GM23338 (cell line): ENCODE measurements around the gene SULT2A1. TPM values are rescaled to one million over a fixed set of nuclear protein-coding genes. Genes with fewer than 3 reads are reported as not detected.
A peak's percentile ranks its signal among the peaks of the same experiment; 100 is the strongest.

Source experiments
- ATAC-seq: fragments of 200-7000 bp; cut with Tn5 transposase; 3 replicates; pipeline ENCODE4 v1.9.1; 2020
- DNase-seq: peaks from one replicate; pipeline ENCODE4 v3.0.0-alpha.2; 2015; ENCODE audit warnings: low spot score
- H2AFZ ChIP-seq: fragments of 200-600 bp; sonication (generic); 2 replicates; pipeline ENCODE4 v1.8.0; 2016; ENCODE audit warnings: antibody characterized with exemption, mild to moderate bottlenecking, moderate library complexity
- H3F3A ChIP-seq: fragments of 200-600 bp; sonication (generic); replicated peaks from 2 replicates; pipeline ENCODE4 v1.8.0; 2017; ENCODE audit warnings: antibody characterized with exemption, mixed run types, low read depth
- H3K27ac ChIP-seq: fragments of 200-600 bp; sonication (generic); 2 replicates; pipeline ENCODE4 v1.6.1; 2016; ENCODE audit warnings: low read depth
- H3K27me3 ChIP-seq: fragments of 200-600 bp; sonication (generic); 2 replicates; pipeline ENCODE4 v1.8.0; 2016; ENCODE audit warnings: mild to moderate bottlenecking, mixed run types, moderate library complexity; ENCODE audit not compliant: insufficient read depth
- H3K36me3 ChIP-seq: fragments of 200-600 bp; sonication (generic); 2 replicates; pipeline ENCODE4 v1.8.0; 2016; ENCODE audit warnings: mild to moderate bottlenecking; ENCODE audit not compliant: insufficient read depth
- H3K4me1 ChIP-seq: fragments of 200-600 bp; sonication (generic); 2 replicates; pipeline ENCODE4 v1.8.0; 2016; ENCODE audit warnings: mild to moderate bottlenecking, moderate library complexity; ENCODE audit not compliant: insufficient read depth
- H3K4me2 ChIP-seq: fragments of 200-600 bp; sonication (generic); 2 replicates; pipeline ENCODE4 v1.7.1; 2017; ENCODE audit warnings: mixed run types
- H3K4me3 ChIP-seq: fragments of 200-600 bp; sonication (generic); 2 replicates; pipeline ENCODE4 v1.6.1; 2016; ENCODE audit warnings: mixed run types
- H3K79me2 ChIP-seq: fragments of 200-600 bp; sonication (generic); replicated peaks from 2 replicates; pipeline ENCODE4 v1.8.0; 2017; ENCODE audit warnings: mild to moderate bottlenecking; ENCODE audit not compliant: insufficient read depth
- H3K9me2 ChIP-seq: fragments of 200-600 bp; sonication (generic); 2 replicates; pipeline ENCODE4 v1.8.0; 2017; ENCODE audit not compliant: insufficient read depth
- H4K20me1 ChIP-seq: fragments of 200-600 bp; sonication (generic); replicated peaks from 2 replicates; pipeline ENCODE4 v1.8.0; 2017; ENCODE audit warnings: mild to moderate bottlenecking; ENCODE audit not compliant: insufficient read depth
- H3K27ac Mint-ChIP-seq: 2 replicates; pipeline ENCODE4 v1.8.0; 2020; ENCODE audit warnings: inconsistent platforms, mild to moderate bottlenecking, moderate library complexity, mixed read lengths
- H3K27me3 Mint-ChIP-seq: 3 replicates; pipeline ENCODE4 v1.8.0; 2022; ENCODE audit warnings: low read depth, mild to moderate bottlenecking, moderate library complexity, mixed read lengths, inconsistent platforms; ENCODE audit not compliant: insufficient read depth, poor library complexity
- H3K36me3 Mint-ChIP-seq: 3 replicates; pipeline ENCODE4 v1.8.0; 2021; ENCODE audit warnings: low read depth, mild to moderate bottlenecking, inconsistent platforms, moderate library complexity, mixed read lengths
- H3K4me1 Mint-ChIP-seq: 3 replicates; pipeline ENCODE4 v1.8.0; 2020; ENCODE audit warnings: mild to moderate bottlenecking, inconsistent platforms, mixed read lengths
- H3K4me3 Mint-ChIP-seq: 3 replicates; pipeline ENCODE4 v1.8.0; 2021; ENCODE audit warnings: moderate library complexity, mild to moderate bottlenecking, inconsistent platforms, mixed read lengths
- H3K9me3 Mint-ChIP-seq: 3 replicates; pipeline ENCODE4 v1.8.0; 2020; ENCODE audit warnings: moderate library complexity, mild to moderate bottlenecking, inconsistent platforms, mixed read lengths
- CREB1 ChIP-seq: fragments of 250-450 bp; sonication (Bioruptor Pico); IDR thresholded peaks from 2 replicates; pipeline ENCODE4 v1.5.0; 2020; ENCODE audit warnings: low read depth, mild to moderate bottlenecking, moderate library complexity
- ETS1 ChIP-seq: IDR thresholded peaks from 2 replicates; pipeline ENCODE4 v1.6.1; 2016; ENCODE audit warnings: antibody characterized with exemption
- EZH2 ChIP-seq: fragments of 200-600 bp; sonication (generic); IDR thresholded peaks from one replicate; pipeline ENCODE4 v1.8.0; 2017; ENCODE audit warnings: antibody characterized with exemption, mild to moderate bottlenecking, low read depth; ENCODE audit not compliant: unreplicated experiment
- EZH2phosphoT487 ChIP-seq: fragments of 200-600 bp; sonication (generic); IDR thresholded peaks from one replicate; pipeline ENCODE4 v1.8.1; 2018; ENCODE audit warnings: antibody characterized with exemption; ENCODE audit not compliant: unreplicated experiment
- JUNB ChIP-seq: IDR thresholded peaks from one replicate; pipeline ENCODE4 v1.6.1; 2016; ENCODE audit warnings: antibody characterized with exemption; ENCODE audit not compliant: unreplicated experiment
- NANOG ChIP-seq: IDR thresholded peaks from 2 replicates; pipeline ENCODE4 v1.6.1; 2016; ENCODE audit warnings: antibody characterized with exemption, borderline replicate concordance
- POLR2AphosphoS5 ChIP-seq: IDR thresholded peaks from 2 replicates; pipeline ENCODE4 v1.6.1; 2016; ENCODE audit warnings: antibody characterized with exemption, low read depth
- REST ChIP-seq: IDR thresholded peaks from one replicate; pipeline ENCODE4 v1.6.1; 2018; ENCODE audit warnings: antibody characterized with exemption; ENCODE audit not compliant: unreplicated experiment
- STAT1 ChIP-seq: IDR thresholded peaks from one replicate; pipeline ENCODE4 v1.6.1; 2016; ENCODE audit warnings: antibody characterized with exemption; ENCODE audit not compliant: unreplicated experiment
- ZNF114 ChIP-seq: fragments of 250-450 bp; sonication (Bioruptor Pico); IDR thresholded peaks from 2 replicates; pipeline ENCODE4 v1.5.0; 2020; ENCODE audit warnings: mild to moderate bottlenecking, moderate library complexity
- ZNF331 ChIP-seq: fragments of 250-450 bp; sonication (Bioruptor Pico); IDR thresholded peaks from 2 replicates; pipeline ENCODE4 v1.5.0; 2020; ENCODE audit warnings: low read depth, mild to moderate bottlenecking, moderate library complexity
- polyA plus RNA-seq: library from polyadenylated mRNA; unstranded; fragments of >200 nt; fragmentation: Nextera tagmentation; extraction: Ambion mirVana; gene quantifications from 2 replicates; pipeline ENCODE4 v1.2.1, GENCODE V29; 2016
- total RNA-seq: library from RNA; depleted of rRNA; stranded (reverse); fragments of >200 nt; shearing (Covaris generic); gene quantifications from 2 replicates; pipeline ENCODE4 v1.2.3, GENCODE V29; 2014

The SULT2A1 gene
- total and polyA plus RNA-seq, 2 experiments from 2014 or later, result not detected

GRCh38 chr19:47878906-47879305, 7.2 kb downstream of the SULT2A1 start:
- DNase-seq, result no peak

GRCh38 chr19:47865166-47865565, 20.9 kb downstream of the SULT2A1 start:
- H3K27ac Mint-ChIP-seq, result no peak overlapping the region
- TF ChIP-seq STAT1 (no peak), ZNF114 (CRISPR knock-in tag) (no peak), REST (no peak), ZNF331 (CRISPR knock-in tag) (no peak), NANOG (no peak), JUNB (no peak), POLR2AphosphoS5 (no peak), ETS1 (no peak), CREB1 (CRISPR knock-in tag) (no peak), EZH2phosphoT487 (no peak)

More at GRCh38 chr19:47878906-47879305, 7.2 kb downstream of the SULT2A1 start:
- no peak for ATAC-seq
- Histone ChIP-seq H3K36me3 (no peaks in the 10 kb centered on the region), H2AFZ (no peak overlapping the region), H3K4me3 (no peak overlapping the region), H3F3A (no peaks in the 10 kb centered on the region), H3K4me1 (no peaks in the 10 kb centered on the region), H3K27me3 (no peaks in the 10 kb centered on the region), H3K79me2 (no peaks in the 10 kb centered on the region), H3K4me2 (no peak overlapping the region), H3K27ac (no peak overlapping the region), H3K9me2 (0 out of 2 replicates have a peak, but pooled peaks cover 3% of the 10 kb centered on the region), H4K20me1 (no peaks in the 10 kb centered on the region)
- Mint-ChIP-seq H3K36me3 (no peaks in the 10 kb centered on the region), H3K4me3 (no peak overlapping the region), H3K9me3 (peaks cover 3% of the 10 kb centered on the region; the same call in 1 of the 3 replicates), H3K4me1 (no peaks in the 10 kb centered on the region), H3K27ac (no peak overlapping the region), H3K27me3 (peaks cover 11% of the 10 kb centered on the region)
- TF ChIP-seq REST (no peak), EZH2 (no peak), NANOG (no peak)

More at GRCh38 chr19:47865166-47865565, 20.9 kb downstream of the SULT2A1 start:
- Histone ChIP-seq H3K79me2 (no peaks in the 10 kb centered on the region), H3K27me3 (no peaks in the 10 kb centered on the region), H3K4me1 (peaks cover 3% of the 10 kb centered on the region; the same call in 1 of the 2 replicates), H2AFZ (peak overlapping the region; percentile 94), H3K36me3 (no peaks in the 10 kb centered on the region), H3F3A (no peaks in the 10 kb centered on the region), H3K4me3 (no peak overlapping the region), H3K27ac (no peak overlapping the region), H4K20me1 (no peaks in the 10 kb centered on the region), H3K9me2 (no peaks in the 10 kb centered on the region), H3K4me2 (no peak overlapping the region)
- ATAC-seq (no peak), DNase-seq (no peak)
- H3K4me3 Mint-ChIP-seq, result no peak overlapping the region
- peaks cover 11% of the 10 kb centered on the region for H3K4me1 Mint-ChIP-seq
- H3K36me3 Mint-ChIP-seq, result peaks cover 2% of the 10 kb centered on the region; the same call in 1 of the 3 replicates
- 0 out of 3 replicates have a peak, but pooled peaks cover 3% of the 10 kb centered on the region for H3K9me3 Mint-ChIP-seq
- peaks cover 7% of the 10 kb centered on the region for H3K27me3 Mint-ChIP-seq
